ENCODE results near the gene PLCZ1. TPM values are rescaled to one million over a fixed set of nuclear protein-coding genes. Genes with fewer than 3 reads are reported as not detected.

The PLCZ1 gene
- total and polyA plus RNA-seq, 2 donors (not counting 1 experiment from before 2014, with no cell fraction given), result not detected

DNA sequence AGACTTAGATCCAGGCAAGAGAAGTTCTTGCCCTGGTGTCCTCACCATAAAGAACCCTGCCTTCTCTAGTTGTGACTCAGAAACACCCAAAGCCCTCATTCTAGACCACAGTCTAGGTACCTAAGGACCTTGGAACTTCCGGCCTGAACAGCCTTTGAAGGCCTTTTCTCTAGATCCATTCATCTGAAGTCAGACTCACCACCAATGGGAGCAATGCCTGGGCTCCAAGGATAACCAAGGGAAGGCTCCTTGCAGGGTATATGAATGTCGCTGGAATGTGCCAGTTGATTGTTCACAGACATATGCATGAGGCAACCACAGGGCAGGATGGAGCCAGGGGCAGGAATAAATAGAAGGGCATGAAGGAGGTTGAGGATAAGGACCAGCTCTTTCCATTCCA lies 86.3 kb downstream of the PLCZ1 start:
- H3K4me1 ChIP-seq (ENCODE audit: control insufficient read depth, extremely low read depth, insufficient read depth, low read length), result no peaks in the 10 kb centered on the region
- no peak for DNase-seq (ENCODE audit: low read depth in 2 of 2)
- H3K9ac ChIP-seq (ENCODE audit: insufficient read depth, low read length), result no peak overlapping the region
- H3K4me2 ChIP-seq (ENCODE audit: extremely low read depth, insufficient read depth, low read length), result no peak overlapping the region
- no peak overlapping the region for H3K27ac ChIP-seq (ENCODE audit: insufficient read depth, low read length)
- no peaks in the 10 kb centered on the region for H3K36me3 ChIP-seq (ENCODE audit: control insufficient read depth, insufficient read depth, low read length)
- H3K27me3 ChIP-seq (ENCODE audit: control insufficient read depth, insufficient read depth, low read length), result no peaks in the 10 kb centered on the region
- H3K79me2 ChIP-seq (ENCODE audit: control insufficient read depth, insufficient read depth, low read length), result no peaks in the 10 kb centered on the region
- H3K4me3 ChIP-seq (replicated peaks in 1 of 4; ENCODE audit: control extremely low read depth in 1 of 4, insufficient read depth in 1 of 4, low read depth in 3 of 4, low read length in 4 of 4), result no peak overlapping the region
- no peaks in the 10 kb centered on the region for H3K9me3 ChIP-seq (ENCODE audit: control insufficient read depth, insufficient read depth, low read depth, low read length)
- TF ChIP-seq, protein P1, sequence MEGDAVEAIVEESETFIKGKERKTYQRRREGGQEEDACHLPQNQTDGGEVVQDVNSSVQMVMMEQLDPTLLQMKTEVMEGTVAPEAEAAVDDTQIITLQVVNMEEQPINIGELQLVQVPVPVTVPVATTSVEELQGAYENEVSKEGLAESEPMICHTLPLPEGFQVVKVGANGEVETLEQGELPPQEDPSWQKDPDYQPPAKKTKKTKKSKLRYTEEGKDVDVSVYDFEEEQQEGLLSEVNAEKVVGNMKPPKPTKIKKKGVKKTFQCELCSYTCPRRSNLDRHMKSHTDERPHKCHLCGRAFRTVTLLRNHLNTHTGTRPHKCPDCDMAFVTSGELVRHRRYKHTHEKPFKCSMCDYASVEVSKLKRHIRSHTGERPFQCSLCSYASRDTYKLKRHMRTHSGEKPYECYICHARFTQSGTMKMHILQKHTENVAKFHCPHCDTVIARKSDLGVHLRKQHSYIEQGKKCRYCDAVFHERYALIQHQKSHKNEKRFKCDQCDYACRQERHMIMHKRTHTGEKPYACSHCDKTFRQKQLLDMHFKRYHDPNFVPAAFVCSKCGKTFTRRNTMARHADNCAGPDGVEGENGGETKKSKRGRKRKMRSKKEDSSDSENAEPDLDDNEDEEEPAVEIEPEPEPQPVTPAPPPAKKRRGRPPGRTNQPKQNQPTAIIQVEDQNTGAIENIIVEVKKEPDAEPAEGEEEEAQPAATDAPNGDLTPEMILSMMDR (conservative IDR thresholded peaks at IDR 0.05 in 1 of 2, IDR thresholded peaks at IDR 0.05 in 1 of 2; ENCODE audit: low read depth in 1 of 2, low read length in 2 of 2), result no peak
- no peak for TF ChIP-seq EZH2 (IDR thresholded peaks at IDR 0.05; ENCODE audit: low read length, missing control alignments)
- no peak overlapping the region for H2AFZ ChIP-seq (ENCODE audit: low read length)
- no peaks in the 10 kb centered on the region for H4K20me1 ChIP-seq (ENCODE audit: control insufficient read depth, extremely low read depth, insufficient read depth, low read length)

GRCh38 chr12:18646286-18646890 lies 91.4 kb downstream of the PLCZ1 start:
- Histone ChIP-seq H3K36me3 (ENCODE audit: control insufficient read depth, insufficient read depth, low read length) (no peaks in the 10 kb centered on the region), H4K20me1 (ENCODE audit: control insufficient read depth, extremely low read depth, insufficient read depth, low read length) (no peaks in the 10 kb centered on the region), H3K4me3 (replicated peaks in 1 of 4; ENCODE audit: control extremely low read depth in 1 of 4, insufficient read depth in 1 of 4, low read depth in 3 of 4, low read length in 4 of 4) (no peak overlapping the region), H3K9ac (ENCODE audit: insufficient read depth, low read length) (no peak overlapping the region), H3K4me1 (ENCODE audit: control insufficient read depth, extremely low read depth, insufficient read depth, low read length) (no peaks in the 10 kb centered on the region), H3K27me3 (ENCODE audit: control insufficient read depth, insufficient read depth, low read length) (no peaks in the 10 kb centered on the region), H3K4me2 (ENCODE audit: extremely low read depth, insufficient read depth, low read length) (no peak overlapping the region), H2AFZ (ENCODE audit: low read length) (no peak overlapping the region), H3K27ac (ENCODE audit: insufficient read depth, low read length) (no peak overlapping the region), H3K9me3 (ENCODE audit: control insufficient read depth, insufficient read depth, low read depth, low read length) (no peaks in the 10 kb centered on the region), H3K79me2 (ENCODE audit: control insufficient read depth, insufficient read depth, low read length) (no peaks in the 10 kb centered on the region)
- TF ChIP-seq, protein P1 (conservative IDR thresholded peaks at IDR 0.05 in 1 of 2, IDR thresholded peaks at IDR 0.05 in 1 of 2; ENCODE audit: low read depth in 1 of 2, low read length in 2 of 2), result no peak
- TF ChIP-seq EZH2 (IDR thresholded peaks at IDR 0.05; ENCODE audit: low read length, missing control alignments), result no peak
- peak in 1 of 2 donors; percentile 13 for DNase-seq (ENCODE audit: low read depth in 2 of 2)

GRCh38 chr12:18644564-18644963 lies 93.2 kb downstream of the PLCZ1 start:
- H2AFZ ChIP-seq (ENCODE audit: low read length), result no peak overlapping the region
- no peak overlapping the region for H3K4me3 ChIP-seq (replicated peaks in 1 of 4; ENCODE audit: control extremely low read depth in 1 of 4, insufficient read depth in 1 of 4, low read depth in 3 of 4, low read length in 4 of 4)
- no peak overlapping the region for H3K9ac ChIP-seq (ENCODE audit: insufficient read depth, low read length)
- no peaks in the 10 kb centered on the region for H3K79me2 ChIP-seq (ENCODE audit: control insufficient read depth, insufficient read depth, low read length)
- no peaks in the 10 kb centered on the region for H3K4me1 ChIP-seq (ENCODE audit: control insufficient read depth, extremely low read depth, insufficient read depth, low read length)
- no peak for DNase-seq (ENCODE audit: low read depth in 2 of 2)
- H3K4me2 ChIP-seq (ENCODE audit: extremely low read depth, insufficient read depth, low read length), result no peak overlapping the region
- H3K9me3 ChIP-seq (ENCODE audit: control insufficient read depth, insufficient read depth, low read depth, low read length), result no peaks in the 10 kb centered on the region
- no peak overlapping the region for H3K27ac ChIP-seq (ENCODE audit: insufficient read depth, low read length)
- no peaks in the 10 kb centered on the region for H4K20me1 ChIP-seq (ENCODE audit: control insufficient read depth, extremely low read depth, insufficient read depth, low read length)
- TF ChIP-seq EZH2 (IDR thresholded peaks at IDR 0.05; ENCODE audit: low read length, missing control alignments), result no peak
- TF ChIP-seq, protein P1 (conservative IDR thresholded peaks at IDR 0.05 in 1 of 2, IDR thresholded peaks at IDR 0.05 in 1 of 2; ENCODE audit: low read depth in 1 of 2, low read length in 2 of 2), result no peak
- no peaks in the 10 kb centered on the region for H3K36me3 ChIP-seq (ENCODE audit: control insufficient read depth, insufficient read depth, low read length)
- no peaks in the 10 kb centered on the region for H3K27me3 ChIP-seq (ENCODE audit: control insufficient read depth, insufficient read depth, low read length)

All from fibroblast of lung (primary cell).